Measurements from ENCODE around the gene OR8D1.
"Not testable (repeated sequence)": the region's sequence is repeated elsewhere in the genome, so short reads cannot be mapped to it uniquely, and the experiment has no call there.

OR8D1 gene

DNA sequence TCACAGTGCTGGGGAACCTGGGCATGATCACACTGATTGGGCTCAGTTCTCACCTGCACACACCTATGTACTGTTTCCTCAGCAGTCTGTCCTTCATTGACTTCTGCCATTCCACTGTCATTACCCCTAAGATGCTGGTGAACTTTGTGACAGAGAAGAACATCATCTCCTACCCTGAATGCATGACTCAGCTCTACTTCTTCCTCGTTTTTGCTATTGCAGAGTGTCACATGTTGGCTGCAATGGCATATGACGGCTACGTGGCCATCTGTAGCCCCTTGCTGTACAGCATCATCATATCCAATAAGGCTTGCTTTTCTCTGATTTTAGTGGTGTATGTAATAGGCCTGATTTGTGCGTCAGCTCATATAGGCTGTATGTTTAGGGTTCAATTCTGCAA is 48.7 kb downstream of the OR8D1 start:
- H2AFZ ChIP-seq (ENCODE audit: insufficient read depth, low read length, poor library complexity): not testable (repeated sequence)

DNA sequence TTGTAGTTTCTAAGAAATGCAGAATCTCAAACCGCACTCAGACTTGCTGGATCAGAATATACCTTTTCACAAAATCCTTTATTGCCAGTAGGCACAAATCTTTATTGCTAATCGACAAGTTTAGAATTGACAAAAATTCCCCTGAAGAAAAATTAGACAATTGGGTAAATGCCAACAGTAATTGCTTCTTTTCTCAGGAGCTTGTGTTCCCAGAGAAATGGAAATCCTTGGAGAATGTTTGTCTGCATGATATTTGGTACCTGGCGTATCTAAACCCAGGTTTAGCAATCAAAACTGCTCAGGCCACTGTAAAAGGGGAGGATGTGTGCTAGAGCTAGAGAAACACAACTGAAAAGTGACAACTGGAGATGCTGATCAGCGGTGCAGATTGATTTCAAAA is 57.7 kb downstream of the OR8D1 start, which contains the start of gene OR8G5:
Gene OR8G5, plus strand, starts transcription at position 301 of the 400 bp plus-strand sequence. CDS start 8,556 bp downstream, outside the sequence.
- no peak within 1 kb of the TSS for H2AFZ ChIP-seq (ENCODE audit: insufficient read depth, low read length, poor library complexity)
- no peak within 1 kb of the TSS for H3K4ac ChIP-seq (ENCODE audit: low read depth, low read length)
- no CpG with 5 or more reads among the region's 4 CpGs for WGBS (ENCODE audit: extremely low coverage, insufficient coverage, insufficient read length)
- H4K8ac ChIP-seq (ENCODE audit: low read depth, low read length): no peak within 1 kb of the TSS
- no peak within 1 kb of the TSS for H3K9ac ChIP-seq (ENCODE audit: low read length)
- no peak within 1 kb of the TSS for H3K27ac ChIP-seq (ENCODE audit: low read depth, low read length)
- no peak within 1 kb of the TSS for H2BK5ac ChIP-seq (ENCODE audit: low read depth, low read length, poor library complexity)
- no peaks in the 10 kb centered on the region for H3K9me3 ChIP-seq (ENCODE audit: insufficient read depth, low read depth, low read length)
- no peaks in the 10 kb centered on the region for H3K79me1 ChIP-seq (ENCODE audit: low read length)
- H3K36me3 ChIP-seq (ENCODE audit: control insufficient read depth in 1 of 2, insufficient read depth in 2 of 2, low read length in 2 of 2): no peaks in the 10 kb centered on the region
- peaks cover 2% of the 10 kb centered on the region for H3K27me3 ChIP-seq (ENCODE audit: insufficient read depth, low read length)
- no peak within 1 kb of the TSS for H3K4me3 ChIP-seq (ENCODE audit: low read depth, low read length)
- H3K4me2 ChIP-seq (ENCODE audit: low read length): no peak within 1 kb of the TSS
- H3K4me1 ChIP-seq (ENCODE audit: control insufficient read depth in 1 of 2, insufficient read depth in 2 of 2, low read length in 2 of 2): no peaks in the 10 kb centered on the region
- no peak for DNase-seq
- no peak within 1 kb of the TSS for H2BK120ac ChIP-seq (ENCODE audit: insufficient read depth, low read length, poor library complexity)
- H3K14ac ChIP-seq (ENCODE audit: low read length): no peak within 1 kb of the TSS
- no peak within 1 kb of the TSS for H4K12ac ChIP-seq (ENCODE audit: low read depth, low read length)
- H2AK5ac ChIP-seq (ENCODE audit: low read length): no peak within 1 kb of the TSS
- no peak within 1 kb of the TSS for H3K23ac ChIP-seq (ENCODE audit: low read length)
- H3K79me2 ChIP-seq (ENCODE audit: control insufficient read depth, insufficient read depth, low read length, poor library complexity): no peaks in the 10 kb centered on the region
- H4K91ac ChIP-seq (ENCODE audit: low read depth, low read length): no peak within 1 kb of the TSS
- no peak within 1 kb of the TSS for H2BK12ac ChIP-seq (ENCODE audit: low read length)
- H3K18ac ChIP-seq (ENCODE audit: low read length): no peak within 1 kb of the TSS

More for the DNA sequence above, 48.7 kb downstream of the OR8D1 start:
- not testable (repeated sequence) for H3K14ac ChIP-seq (ENCODE audit: low read length); H4K91ac ChIP-seq (ENCODE audit: low read depth, low read length); H2BK5ac ChIP-seq (ENCODE audit: low read depth, low read length, poor library complexity); H3K4me2 ChIP-seq (ENCODE audit: low read length); H2BK120ac ChIP-seq (ENCODE audit: insufficient read depth, low read length, poor library complexity); H3K4ac ChIP-seq (ENCODE audit: low read depth, low read length); H3K9me3 ChIP-seq (ENCODE audit: insufficient read depth, low read depth, low read length); H3K27ac ChIP-seq (ENCODE audit: low read depth, low read length); H3K4me3 ChIP-seq (ENCODE audit: low read depth, low read length); H3K4me1 ChIP-seq (ENCODE audit: control insufficient read depth in 1 of 2, insufficient read depth in 2 of 2, low read length in 2 of 2); H3K23ac ChIP-seq (ENCODE audit: low read length); H3K27me3 ChIP-seq (ENCODE audit: insufficient read depth, low read length); H2BK12ac ChIP-seq (ENCODE audit: low read length); H2AK5ac ChIP-seq (ENCODE audit: low read length); H3K18ac ChIP-seq (ENCODE audit: low read length); H3K79me1 ChIP-seq (ENCODE audit: low read length); H3K79me2 ChIP-seq (ENCODE audit: control insufficient read depth, insufficient read depth, low read length, poor library complexity); H4K12ac ChIP-seq (ENCODE audit: low read depth, low read length); H3K9ac ChIP-seq (ENCODE audit: low read length); H3K36me3 ChIP-seq (ENCODE audit: control insufficient read depth in 1 of 2, insufficient read depth in 2 of 2, low read length in 2 of 2); H4K8ac ChIP-seq (ENCODE audit: low read depth, low read length)
- WGBS (ENCODE audit: extremely low coverage, insufficient coverage, insufficient read length): no CpG with 5 or more reads among the region's 4 CpGs
- DNase-seq: peak in 1 of 2 donors; percentile 14
